ENCODE measurements around the gene GJB4. TPM values are rescaled to one million over a fixed set of nuclear protein-coding genes. Genes with fewer than 3 reads are reported as not detected.
A peak's percentile ranks its signal among the peaks of the same experiment; 100 is the strongest.
"Not testable (repeated sequence)": the region's sequence is repeated elsewhere in the genome, so short reads cannot be mapped to it uniquely, and the experiment has no call there.

GJB4 gene
- total and polyA plus RNA-seq, 2 donors = 0.69 to 0.99 TPM

DNA sequence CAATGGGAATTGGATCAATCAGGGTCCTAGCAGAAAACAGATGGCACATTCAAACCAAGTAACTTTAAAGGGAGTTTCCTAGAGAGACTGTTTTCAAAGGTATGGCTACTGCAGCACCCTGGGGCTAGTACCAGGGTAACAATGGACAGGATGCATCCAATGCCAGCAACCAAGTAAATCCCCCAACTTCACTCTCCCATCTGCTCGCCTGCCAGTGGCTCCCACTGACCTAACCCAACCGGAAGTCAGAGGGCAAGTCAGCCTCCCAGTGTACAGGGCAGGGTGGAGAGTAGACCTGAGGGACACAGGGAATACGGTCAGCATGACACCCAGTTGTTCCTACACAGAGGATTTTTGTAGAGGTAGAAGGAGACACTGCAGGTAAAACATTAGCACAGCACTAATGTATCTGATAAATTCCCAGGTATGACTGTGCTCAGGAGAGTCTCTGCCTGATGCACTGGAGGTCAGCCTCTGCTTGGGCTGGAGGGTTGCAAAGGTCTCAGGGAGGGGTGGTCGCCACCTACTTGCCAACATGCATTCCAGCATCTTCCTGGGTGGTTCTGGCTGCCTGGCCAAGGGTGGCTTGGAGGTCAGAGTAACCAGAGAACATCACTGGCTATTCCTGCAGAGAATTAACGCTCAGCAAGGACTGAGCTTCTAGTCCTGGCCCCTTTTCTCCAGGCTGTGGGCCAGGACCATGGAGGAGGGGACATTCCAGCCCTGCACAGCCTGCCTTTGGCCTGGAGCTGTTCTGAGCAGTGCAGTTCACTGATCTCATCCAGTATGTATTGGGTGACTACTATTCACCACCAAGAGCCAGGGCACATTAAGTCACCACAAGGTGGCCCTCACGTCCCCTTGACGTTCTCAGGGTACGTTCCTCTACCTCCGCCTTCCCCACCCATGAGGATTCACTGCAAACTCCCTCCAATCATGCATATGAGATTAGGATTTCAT, 28.2 kb downstream of the GJB4 start:
- DNase-seq (ENCODE audit: extremely low spot score) = no peak
- 43% methylated on average over 9 of the region's 9 CpGs for WGBS
- H3K27ac ChIP-seq (ENCODE audit: low read depth) = no peak overlapping the region
- no peaks in the 10 kb centered on the region for H3K4me1 ChIP-seq (ENCODE audit: insufficient read depth)
- H3K4me3 ChIP-seq (ENCODE audit: low read depth, low read length) = no peak overlapping the region
- no peaks in the 10 kb centered on the region for H3K36me3 ChIP-seq (ENCODE audit: insufficient read depth)

GRCh38 chr1:34790985-34791384, 31.4 kb downstream of the GJB4 start:
- 69% methylated on average over 6 of the region's 6 CpGs for WGBS
- no peak overlapping the region for H3K27ac ChIP-seq (ENCODE audit: low read depth)
- H3K36me3 ChIP-seq (ENCODE audit: insufficient read depth) = no peaks in the 10 kb centered on the region
- DNase-seq (ENCODE audit: extremely low spot score) = no peak
- no peaks in the 10 kb centered on the region for H3K4me1 ChIP-seq (ENCODE audit: insufficient read depth)
- no peak overlapping the region for H3K4me3 ChIP-seq (ENCODE audit: low read depth, low read length)

DNA sequence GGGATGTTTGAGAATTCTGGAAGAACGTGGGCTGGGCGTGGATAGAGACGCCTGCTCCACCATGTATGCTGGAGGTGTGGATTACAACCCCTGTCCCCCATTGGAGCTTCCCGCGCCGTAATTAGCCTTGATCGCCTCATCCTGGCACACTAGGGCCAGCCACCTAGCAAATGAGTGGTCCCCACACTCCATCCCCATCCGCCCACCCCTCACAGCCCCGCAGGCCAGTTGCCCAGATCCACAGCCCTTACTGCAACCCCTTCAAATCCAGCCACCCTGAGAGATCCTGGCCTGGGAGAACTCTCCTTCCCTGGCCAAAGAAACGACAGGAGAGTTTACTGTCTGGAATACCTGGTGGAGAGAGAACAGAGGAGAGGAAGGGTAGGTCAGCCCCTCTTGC, 32.9 kb downstream of the GJB4 start:
- 56% methylated on average over 10 of the region's 10 CpGs for WGBS
- DNase-seq (ENCODE audit: extremely low spot score) = no peak
- Histone ChIP-seq H3K4me3 (ENCODE audit: low read depth, low read length) (no peak overlapping the region), H3K27ac (ENCODE audit: low read depth) (no peak overlapping the region), H3K36me3 (ENCODE audit: insufficient read depth) (no peaks in the 10 kb centered on the region), H3K4me1 (ENCODE audit: insufficient read depth) (no peaks in the 10 kb centered on the region)

DNA sequence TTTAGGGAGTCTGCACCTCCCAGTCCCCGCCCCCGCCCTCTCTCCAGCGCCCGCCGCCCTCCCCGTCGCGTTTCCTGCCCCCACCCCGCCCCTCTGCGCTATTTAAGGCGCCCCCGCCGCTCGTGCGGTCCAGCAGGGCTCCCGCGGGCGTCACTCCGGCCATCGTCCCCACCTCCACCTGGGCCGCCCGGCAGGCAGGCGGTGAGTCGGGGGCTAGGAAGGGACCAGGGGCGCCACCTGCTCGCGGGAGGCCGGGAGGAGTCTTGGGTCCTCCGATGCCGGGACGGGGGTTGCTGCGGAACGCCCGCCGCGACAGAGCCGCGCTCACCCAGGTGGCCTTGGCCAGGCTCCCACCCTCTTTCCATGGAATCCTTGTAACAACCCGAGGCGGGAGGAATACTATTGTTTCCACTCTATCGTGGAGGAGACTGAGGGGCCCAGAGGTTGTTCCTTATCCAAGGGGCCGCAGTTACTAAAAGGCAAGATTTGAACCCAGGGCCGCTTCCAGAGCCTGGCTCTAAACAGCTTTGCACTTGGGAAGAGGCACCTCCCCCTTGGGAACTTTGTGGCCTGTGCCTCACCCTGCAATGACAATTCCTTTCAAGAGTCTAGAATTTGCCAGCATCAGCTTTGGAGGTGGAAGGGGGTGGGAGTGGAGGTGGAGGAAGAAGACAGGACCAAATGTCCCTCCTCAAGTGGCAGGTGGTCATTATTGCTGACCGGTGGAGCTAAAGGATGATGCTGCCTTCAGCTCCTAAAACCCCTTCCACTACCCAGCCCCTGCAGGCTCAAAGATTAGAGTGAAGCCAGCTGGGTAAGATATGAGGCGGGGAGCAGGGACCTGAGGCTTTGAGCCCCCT, 33.6 kb downstream of the GJB4 start, which contains the start of gene GJA4:
TSS of gene GJA4 (plus strand) at position 132 of the 860 bp plus-strand sequence. CDS start 1,215 bp downstream, outside the sequence.
- no peak for DNase-seq (ENCODE audit: extremely low spot score)
- H3K36me3 ChIP-seq (ENCODE audit: insufficient read depth) = no peaks in the 10 kb centered on the region
- WGBS = 7% methylated on average over 45 of the region's 45 CpGs
- H3K27ac ChIP-seq (ENCODE audit: low read depth) = no peak within 1 kb of the TSS
- H3K4me1 ChIP-seq (ENCODE audit: insufficient read depth) = no peaks in the 10 kb centered on the region
- peak within 1 kb of the TSS; percentile 28 for H3K4me3 ChIP-seq (ENCODE audit: low read depth, low read length)

GRCh38 chr1:34794001-34794789, 34.7 kb downstream of the GJB4 start:
- Histone ChIP-seq H3K4me3 (ENCODE audit: low read depth, low read length) (peak overlapping the region; percentile 28), H3K27ac (ENCODE audit: low read depth) (no peak overlapping the region), H3K36me3 (ENCODE audit: insufficient read depth) (no peaks in the 10 kb centered on the region), H3K4me1 (ENCODE audit: insufficient read depth) (no peaks in the 10 kb centered on the region)
- DNase-seq (ENCODE audit: extremely low spot score) = no peak
- WGBS = 88% methylated on average over 40 of the region's 40 CpGs

DNA sequence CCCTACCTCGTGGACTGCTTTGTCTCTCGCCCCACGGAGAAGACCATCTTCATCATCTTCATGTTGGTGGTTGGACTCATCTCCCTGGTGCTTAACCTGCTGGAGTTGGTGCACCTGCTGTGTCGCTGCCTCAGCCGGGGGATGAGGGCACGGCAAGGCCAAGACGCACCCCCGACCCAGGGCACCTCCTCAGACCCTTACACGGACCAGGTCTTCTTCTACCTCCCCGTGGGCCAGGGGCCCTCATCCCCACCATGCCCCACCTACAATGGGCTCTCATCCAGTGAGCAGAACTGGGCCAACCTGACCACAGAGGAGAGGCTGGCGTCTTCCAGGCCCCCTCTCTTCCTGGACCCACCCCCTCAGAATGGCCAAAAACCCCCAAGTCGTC, 35.2 kb downstream of the GJB4 start:
- DNase-seq (ENCODE audit: extremely low spot score) = no peak
- Histone ChIP-seq H3K4me3 (ENCODE audit: low read depth, low read length) (no peak overlapping the region), H3K27ac (ENCODE audit: low read depth) (no peak overlapping the region), H3K36me3 (ENCODE audit: insufficient read depth) (no peaks in the 10 kb centered on the region), H3K4me1 (ENCODE audit: insufficient read depth) (no peaks in the 10 kb centered on the region)
- 90% methylated on average over 12 of the region's 12 CpGs for WGBS

GRCh38 chr1:34795916-34796315, 36.4 kb downstream of the GJB4 start:
- DNase-seq (ENCODE audit: extremely low spot score) = no peak
- Histone ChIP-seq H3K27ac (ENCODE audit: low read depth) (no peak overlapping the region), H3K4me1 (ENCODE audit: insufficient read depth) (no peaks in the 10 kb centered on the region), H3K36me3 (ENCODE audit: insufficient read depth) (no peaks in the 10 kb centered on the region), H3K4me3 (ENCODE audit: low read depth, low read length) (no peak overlapping the region)
- WGBS = 80% methylated on average over 6 of the region's 6 CpGs

- WGBS = 77% methylated on average over 6 of the region's 6 CpGs
- Histone ChIP-seq H3K4me3 (ENCODE audit: low read depth, low read length) (no peak overlapping the region), H3K4me1 (ENCODE audit: insufficient read depth) (no peaks in the 10 kb centered on the region), H3K36me3 (ENCODE audit: insufficient read depth) (no peaks in the 10 kb centered on the region), H3K27ac (ENCODE audit: low read depth) (no peak overlapping the region)
- DNase-seq (ENCODE audit: extremely low spot score) = no peak
Measured at GRCh38 chr1:34796990-34797389, 37.5 kb downstream of the GJB4 start.

- H3K27ac ChIP-seq (ENCODE audit: low read depth) = no peak overlapping the region
- WGBS = 85% methylated on average over 6 of the region's 6 CpGs
- no peaks in the 10 kb centered on the region for H3K4me1 ChIP-seq (ENCODE audit: insufficient read depth)
- H3K4me3 ChIP-seq (ENCODE audit: low read depth, low read length) = no peak overlapping the region
- DNase-seq (ENCODE audit: extremely low spot score) = no peak
- no peaks in the 10 kb centered on the region for H3K36me3 ChIP-seq (ENCODE audit: insufficient read depth)
Measured at GRCh38 chr1:34800214-34800613, 40.7 kb downstream of the GJB4 start.

DNA sequence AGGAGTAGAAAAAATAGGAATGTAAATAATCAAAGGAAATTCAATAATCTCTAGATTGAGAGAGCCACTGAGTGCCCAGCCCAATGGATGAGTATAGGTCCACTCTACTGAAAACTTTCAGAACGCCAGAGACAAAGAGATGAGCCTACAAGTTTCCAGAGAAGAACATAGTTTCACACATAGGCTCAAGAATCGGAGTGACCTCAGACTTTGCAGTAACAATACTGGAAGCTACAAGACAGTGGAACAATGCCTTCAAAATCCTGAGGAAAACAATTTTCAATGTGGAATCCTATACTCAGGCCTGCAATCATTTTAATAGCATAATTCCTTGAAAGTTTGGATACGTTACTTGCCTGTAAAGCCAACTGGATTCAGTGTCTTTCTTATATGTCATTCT, 44.2 kb downstream of the GJB4 start:
- no peak overlapping the region for H3K27ac ChIP-seq (ENCODE audit: low read depth)
- no peak overlapping the region for H3K4me3 ChIP-seq (ENCODE audit: low read depth, low read length)
- no peaks in the 10 kb centered on the region for H3K4me1 ChIP-seq (ENCODE audit: insufficient read depth)
- DNase-seq (ENCODE audit: extremely low spot score) = no peak
- H3K36me3 ChIP-seq (ENCODE audit: insufficient read depth) = no peaks in the 10 kb centered on the region
- WGBS = 95% methylated on average over 3 of the region's 3 CpGs

DNA sequence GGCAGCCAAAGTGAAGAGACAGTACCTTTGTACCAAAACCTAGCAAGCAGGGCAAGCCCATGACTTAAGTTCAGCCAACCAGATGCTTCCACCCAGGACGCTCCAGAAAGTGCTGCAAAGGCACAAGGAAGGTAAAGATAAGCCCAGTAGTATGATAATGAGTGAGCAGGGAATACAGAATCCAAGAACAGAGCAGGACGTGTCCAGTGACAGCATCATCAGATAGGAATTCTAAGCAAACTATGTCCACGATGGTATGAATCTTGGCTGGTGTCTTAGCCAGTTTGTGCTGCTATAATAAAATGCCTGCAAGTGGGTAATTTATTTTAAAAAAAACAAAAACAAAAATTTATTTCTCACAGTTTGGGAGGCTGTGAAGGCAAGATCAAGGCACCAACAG, 46.9 kb downstream of the GJB4 start:
- 41% methylated on average over 3 of the region's 3 CpGs for WGBS
- DNase-seq (ENCODE audit: extremely low spot score) = no peak
- H3K4me1 ChIP-seq (ENCODE audit: insufficient read depth) = no peaks in the 10 kb centered on the region
- no peak overlapping the region for H3K27ac ChIP-seq (ENCODE audit: low read depth)
- H3K4me3 ChIP-seq (ENCODE audit: low read depth, low read length) = no peak overlapping the region
- H3K36me3 ChIP-seq (ENCODE audit: insufficient read depth) = no peaks in the 10 kb centered on the region

GRCh38 chr1:34808051-34808810, 48.7 kb downstream of the GJB4 start:
- Histone ChIP-seq H3K36me3 (ENCODE audit: insufficient read depth) (no peaks in the 10 kb centered on the region), H3K4me1 (ENCODE audit: insufficient read depth) (no peaks in the 10 kb centered on the region), H3K4me3 (ENCODE audit: low read depth, low read length) (no peak overlapping the region), H3K27ac (ENCODE audit: low read depth) (no peak overlapping the region)
- no peak for DNase-seq (ENCODE audit: extremely low spot score)
- WGBS = 79% methylated on average over 9 of the region's 9 CpGs

DNA sequence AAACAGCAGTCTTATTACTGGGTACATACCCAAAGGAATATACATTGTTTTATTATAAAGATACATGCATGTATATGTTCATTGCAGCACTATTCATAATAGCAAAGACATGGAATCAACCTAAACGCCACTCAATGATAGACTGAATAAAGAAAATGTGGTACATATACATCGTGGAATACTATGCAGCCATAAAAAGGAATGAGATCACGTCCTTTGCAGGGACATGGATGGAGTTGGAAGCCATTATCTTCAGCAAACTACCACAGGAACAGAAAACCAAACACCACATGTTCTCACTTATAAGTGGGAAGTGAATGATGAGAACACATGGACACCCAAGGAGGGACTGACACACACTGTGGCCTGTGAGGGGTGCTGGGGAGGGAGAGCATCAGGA, 51.2 kb downstream of the GJB4 start:
- not testable (repeated sequence) for H3K36me3 ChIP-seq (ENCODE audit: insufficient read depth)
- 90% methylated on average over 3 of the region's 3 CpGs for WGBS

More for the DNA sequence above, 51.2 kb downstream of the GJB4 start:
- H3K4me1 ChIP-seq (ENCODE audit: insufficient read depth); DNase-seq (ENCODE audit: extremely low spot score); H3K27ac ChIP-seq (ENCODE audit: low read depth); H3K4me3 ChIP-seq (ENCODE audit: low read depth, low read length): not testable (repeated sequence)
